ENCODE measurements around the gene MYLK. TPM values are rescaled to one million over a fixed set of nuclear protein-coding genes. Genes with fewer than 3 reads are reported as not detected.

The MYLK gene
- total and polyA plus RNA-seq, 11 donors, result 3.2 to 20.7 (median 12.4) TPM

DNA sequence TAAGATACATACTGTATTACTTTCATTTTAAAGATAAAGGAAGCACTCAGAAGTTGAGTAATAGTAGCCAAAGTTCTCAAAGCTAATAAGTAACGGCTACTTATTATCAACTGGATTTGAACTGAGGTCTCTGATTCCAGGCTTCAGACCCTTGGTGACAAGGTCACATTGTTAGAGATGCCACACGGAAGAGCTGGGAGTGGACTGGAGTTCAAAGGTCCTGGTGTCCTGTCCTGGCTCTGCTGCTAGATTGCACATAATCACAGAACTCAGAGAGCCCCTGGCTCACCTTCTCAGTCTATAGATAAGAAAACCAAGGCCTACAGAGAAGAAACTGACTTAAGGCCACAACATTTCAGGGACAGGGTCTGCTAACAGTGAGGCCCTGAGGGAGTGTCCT is 75.3 kb downstream of the MYLK start:
- no peak overlapping the region for H3K4me3 ChIP-seq
- no peak overlapping the region for H3K27ac ChIP-seq
- H3K4me1 ChIP-seq, result peaks cover 0 to 10% (median 0%) of the 10 kb centered on the region in 12 donors
- no peaks in the 10 kb centered on the region for H3K36me3 ChIP-seq
- WGBS, 4 donors, result 88 to 91% (median 89%) methylated on average over 2 of the region's 2 CpGs
- H3K9me3 ChIP-seq, result no peaks in the 10 kb centered on the region
- TF ChIP-seq, protein P1, sequence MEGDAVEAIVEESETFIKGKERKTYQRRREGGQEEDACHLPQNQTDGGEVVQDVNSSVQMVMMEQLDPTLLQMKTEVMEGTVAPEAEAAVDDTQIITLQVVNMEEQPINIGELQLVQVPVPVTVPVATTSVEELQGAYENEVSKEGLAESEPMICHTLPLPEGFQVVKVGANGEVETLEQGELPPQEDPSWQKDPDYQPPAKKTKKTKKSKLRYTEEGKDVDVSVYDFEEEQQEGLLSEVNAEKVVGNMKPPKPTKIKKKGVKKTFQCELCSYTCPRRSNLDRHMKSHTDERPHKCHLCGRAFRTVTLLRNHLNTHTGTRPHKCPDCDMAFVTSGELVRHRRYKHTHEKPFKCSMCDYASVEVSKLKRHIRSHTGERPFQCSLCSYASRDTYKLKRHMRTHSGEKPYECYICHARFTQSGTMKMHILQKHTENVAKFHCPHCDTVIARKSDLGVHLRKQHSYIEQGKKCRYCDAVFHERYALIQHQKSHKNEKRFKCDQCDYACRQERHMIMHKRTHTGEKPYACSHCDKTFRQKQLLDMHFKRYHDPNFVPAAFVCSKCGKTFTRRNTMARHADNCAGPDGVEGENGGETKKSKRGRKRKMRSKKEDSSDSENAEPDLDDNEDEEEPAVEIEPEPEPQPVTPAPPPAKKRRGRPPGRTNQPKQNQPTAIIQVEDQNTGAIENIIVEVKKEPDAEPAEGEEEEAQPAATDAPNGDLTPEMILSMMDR (IDR thresholded peaks at IDR 0.05), result no peak
- TF ChIP-seq POLR2A (IDR thresholded peaks at IDR 0.05), result no peak
- no peak for ATAC-seq
- no peak for DNase-seq
- intact Hi-C loops (cut with DNase I), result no loop called here
- H3K27me3 ChIP-seq, result no peaks in the 10 kb centered on the region

DNA sequence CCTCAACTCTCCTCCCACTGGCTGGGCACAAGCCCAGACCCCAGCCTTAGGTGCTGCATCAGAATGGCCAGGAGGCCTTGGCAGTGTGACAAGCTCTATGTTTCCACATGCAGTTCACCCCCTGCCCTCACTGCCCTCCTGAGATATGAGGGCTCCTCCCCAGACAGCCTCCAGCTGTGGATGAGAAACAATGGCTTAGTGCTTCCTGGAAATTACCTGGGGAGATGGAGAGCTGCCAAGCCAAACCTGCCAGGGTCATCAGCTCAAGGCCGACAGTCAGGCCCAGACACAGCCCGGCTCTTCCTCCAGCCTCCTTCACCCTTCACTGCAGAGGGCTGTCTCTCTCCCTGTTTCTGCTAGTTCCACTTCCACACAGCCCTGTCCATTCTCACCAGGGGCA is 76.3 kb downstream of the MYLK start:
- TF ChIP-seq, protein P1 (IDR thresholded peaks at IDR 0.05), result no peak
- TF ChIP-seq POLR2A (IDR thresholded peaks at IDR 0.05), result no peak
- ATAC-seq (peak in 3 of 4 donors; percentile 24 to 48 (median 24)), DNase-seq (no peak)
- Histone ChIP-seq H3K36me3 (no peaks in the 10 kb centered on the region), H3K4me1 (peaks cover 0 to 10% (median 0%) of the 10 kb centered on the region in 12 donors), H3K4me3 (no peak overlapping the region), H3K27me3 (no peaks in the 10 kb centered on the region), H3K9me3 (no peaks in the 10 kb centered on the region), H3K27ac (no peak overlapping the region)
- WGBS, 4 donors, result 50 to 90% (median 78%) methylated on average over 2 of the region's 2 CpGs
- intact Hi-C loops (cut with DNase I), result no loop called here

DNA sequence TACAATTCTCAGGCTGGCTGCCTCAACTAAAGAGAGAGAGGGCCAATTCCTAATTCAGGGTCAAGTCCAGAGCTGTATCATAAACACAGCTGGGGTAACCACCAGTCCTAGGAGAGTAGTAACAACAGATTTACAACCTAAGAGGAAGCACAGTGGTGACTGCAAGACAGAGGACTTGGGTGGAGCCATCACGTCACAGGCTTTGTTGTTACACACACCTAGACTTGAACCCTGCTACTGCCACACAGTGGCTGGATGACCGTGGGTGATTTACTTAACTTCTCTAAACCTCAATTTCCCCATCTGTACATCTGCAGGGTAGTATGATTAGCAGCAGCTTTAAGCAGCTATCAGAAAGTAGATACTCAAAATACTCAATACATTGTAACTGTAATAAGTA is 78.6 kb downstream of the MYLK start:
- ATAC-seq (no peak), DNase-seq (no peak)
- peaks cover 0 to 10% (median 0%) of the 10 kb centered on the region in 12 donors for H3K4me1 ChIP-seq
- no peak for TF ChIP-seq POLR2A (IDR thresholded peaks at IDR 0.05)
- TF ChIP-seq, protein P1 (IDR thresholded peaks at IDR 0.05), result no peak
- 86 to 95% (median 91%) methylated on average over 2 of the region's 2 CpGs for WGBS, 4 donors
- H3K27ac ChIP-seq, result no peak overlapping the region
- no peaks in the 10 kb centered on the region for H3K9me3 ChIP-seq
- H3K27me3 ChIP-seq, result no peaks in the 10 kb centered on the region
- intact Hi-C loops (cut with DNase I), result no loop called here
- H3K36me3 ChIP-seq, result no peaks in the 10 kb centered on the region
- no peak overlapping the region for H3K4me3 ChIP-seq

DNA sequence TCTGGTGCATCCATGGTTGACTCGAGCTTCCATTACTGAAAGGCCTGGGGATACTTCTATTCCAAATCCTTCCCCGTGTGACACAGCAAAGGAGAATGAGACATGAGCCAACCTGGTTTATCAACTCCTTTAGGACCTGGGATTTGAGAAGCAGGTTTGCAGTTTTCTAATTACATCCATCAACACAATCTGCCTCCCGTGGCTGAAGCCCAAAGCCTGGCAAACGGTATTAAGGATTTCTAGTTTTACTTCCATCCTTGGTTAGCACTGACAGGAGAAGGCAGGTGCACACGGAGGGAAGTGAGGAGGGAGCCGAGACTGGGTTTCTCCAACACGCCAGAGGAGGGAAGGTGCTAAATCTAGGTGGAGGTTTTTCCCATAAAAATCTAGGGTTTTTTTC is 79.0 kb downstream of the MYLK start:
- Histone ChIP-seq H3K27me3 (no peaks in the 10 kb centered on the region), H3K4me1 (peaks cover 0 to 10% (median 0%) of the 10 kb centered on the region in 12 donors), H3K4me3 (no peak overlapping the region), H3K36me3 (no peaks in the 10 kb centered on the region), H3K9me3 (no peaks in the 10 kb centered on the region), H3K27ac (no peak overlapping the region)
- TF ChIP-seq, protein P1 (IDR thresholded peaks at IDR 0.05), result no peak
- no peak for TF ChIP-seq POLR2A (IDR thresholded peaks at IDR 0.05)
- intact Hi-C loops (cut with DNase I), result no loop called here
- DNase-seq (no peak), ATAC-seq (no peak)
- 71 to 85% (median 78%) methylated on average over 7 of the region's 7 CpGs for WGBS, 4 donors
